ENCODE results near the gene SRC. TPM values are rescaled to one million over a fixed set of nuclear protein-coding genes. Genes with fewer than 3 reads are reported as not detected.

Gene SRC
- total and polyA plus RNA-seq, 2 experiments from 2014 or later = 8.0 to 25.9 TPM

GRCh38 chr20:37378785-37379598 lies 33.1 kb downstream of the SRC start:
- H3K4me2 ChIP-seq = no peak overlapping the region
- H2AFZ ChIP-seq = no peak overlapping the region
- 0 out of 2 replicates have a peak, but pooled peaks cover 8% of the 10 kb centered on the region for H3F3A ChIP-seq (replicated peaks; ENCODE audit: low read depth)
- 0 out of 2 replicates have a peak, but pooled peaks cover 4% of the 10 kb centered on the region for H3K36me3 ChIP-seq (ENCODE audit: insufficient read depth)
- peak overlapping the region; percentile 97 for H3K27ac Mint-ChIP-seq
- no peak overlapping the region for H3K4me3 Mint-ChIP-seq
- H3K4me3 ChIP-seq = no peak overlapping the region
- H3K27ac ChIP-seq (ENCODE audit: low read depth) = 0 out of 2 replicates have a peak overlapping the region, but pooled peaks have one; percentile 50
- peaks cover 5% of the 10 kb centered on the region; the same call in 1 of the 2 replicates for H4K20me1 ChIP-seq (replicated peaks; ENCODE audit: insufficient read depth)
- ATAC-seq = peak; percentile 70
- H3K4me1 Mint-ChIP-seq = peaks cover 12% of the 10 kb centered on the region
- H3K79me2 ChIP-seq (replicated peaks; ENCODE audit: insufficient read depth) = peaks cover 10% of the 10 kb centered on the region
- peaks cover 8% of the 10 kb centered on the region for H3K27me3 Mint-ChIP-seq (ENCODE audit: insufficient read depth, low read depth, poor library complexity)
- H3K4me1 ChIP-seq (ENCODE audit: insufficient read depth) = peaks cover 9% of the 10 kb centered on the region; the same call in 1 of the 2 replicates
- DNase-seq (ENCODE audit: low spot score) = peak; percentile 47
- no peak for TF ChIP-seq EZH2 (IDR thresholded peaks at IDR 0.05; ENCODE audit: low read depth, unreplicated experiment)
- no peak for TF ChIP-seq EZH2phosphoT487 (IDR thresholded peaks at IDR 0.05; ENCODE audit: unreplicated experiment)
- TF ChIP-seq POLR2AphosphoS5 (IDR thresholded peaks at IDR 0.05; ENCODE audit: low read depth) = no peak
- TF ChIP-seq ZNF114 (CRISPR knock-in tag; IDR thresholded peaks at IDR 0.05) = no peak
- no peak for TF ChIP-seq ZNF462 (CRISPR knock-in tag; IDR thresholded peaks at IDR 0.05)
- no peak for TF ChIP-seq ETS1 (IDR thresholded peaks at IDR 0.05)
- no peak for TF ChIP-seq NANOG (IDR thresholded peaks at IDR 0.05; ENCODE audit: borderline replicate concordance)
- no peak for TF ChIP-seq STAT1 (IDR thresholded peaks at IDR 0.05; ENCODE audit: unreplicated experiment)
- TF ChIP-seq CTCF (conservative IDR thresholded peaks at IDR 0.05; ENCODE audit: low read depth in 2 of 2) = no peak
- no peak for TF ChIP-seq JUNB (IDR thresholded peaks at IDR 0.05; ENCODE audit: unreplicated experiment)
- no peak for TF ChIP-seq CREB1 (CRISPR knock-in tag; IDR thresholded peaks at IDR 0.05; ENCODE audit: low read depth)
- no peak for TF ChIP-seq ZNF331 (CRISPR knock-in tag; IDR thresholded peaks at IDR 0.05; ENCODE audit: low read depth)
- H3K27me3 ChIP-seq (ENCODE audit: insufficient read depth) = no peaks in the 10 kb centered on the region
- peaks cover 16% of the 10 kb centered on the region; the same call in 2 of the 3 replicates for H3K36me3 Mint-ChIP-seq (ENCODE audit: low read depth)
- no peaks in the 10 kb centered on the region for H3K9me2 ChIP-seq (ENCODE audit: insufficient read depth)
- H3K9me3 Mint-ChIP-seq = no peaks in the 10 kb centered on the region
